H1 (cell line): ENCODE results near the gene CROCC2.

ENCODE experiments used
- CEBPB ChIP-seq: IDR thresholded peaks from 2 replicates; pipeline ENCODE4 v1.6.1; 2012; ENCODE audit warnings: low read depth, low read length
- EP300 ChIP-seq, 2 experiments: IDR thresholded peaks; 1 replicate in 1 of 2; 2 replicates in 1 of 2; pipeline ENCODE4 v1.6.1; 2011 to 2012; ENCODE audit warnings: low read depth in 2 of 2, low read length in 2 of 2, mild to moderate bottlenecking in 2 of 2, borderline replicate concordance in 1 of 2, inconsistent platforms in 1 of 2, moderate library complexity in 1 of 2
- FOSL1 ChIP-seq: IDR thresholded peaks from 2 replicates; pipeline ENCODE4 v1.6.1; 2011; ENCODE audit warnings: mild to moderate bottlenecking, low read depth, low read length, moderate library complexity; ENCODE audit not compliant: insufficient read depth
- POLR2A ChIP-seq, 2 experiments: IDR thresholded peaks; 1 replicate in 1 of 2; 2 replicates in 1 of 2; pipeline ENCODE4 v1.6.1; 2011; ENCODE audit warnings: low read depth in 2 of 2, low read length in 2 of 2, mild to moderate bottlenecking in 2 of 2; ENCODE audit errors: control extremely low read depth in 1 of 2
- POLR2AphosphoS5 ChIP-seq: IDR thresholded peaks from 2 replicates; pipeline ENCODE4 v1.6.1; 2011; ENCODE audit warnings: low read depth, low read length
- RAD21 ChIP-seq, 2 experiments: IDR thresholded peaks in 1 of 2; conservative IDR thresholded peaks in 1 of 2; 2 replicates each; pipeline ENCODE4 v1.6.1; 2011; ENCODE audit warnings: low read depth in 2 of 2, low read length in 2 of 2, improper control_type of control experiment in 1 of 2, inconsistent platforms in 1 of 2, mild to moderate bottlenecking in 1 of 2, moderate library complexity in 1 of 2
- TAF1 ChIP-seq: IDR thresholded peaks from 2 replicates; pipeline ENCODE4 v1.6.1; 2011; ENCODE audit warnings: mild to moderate bottlenecking, low read depth, low read length
- TF ChIP-seq, protein P1 (sequence below), 3 experiments: IDR thresholded peaks; 1 replicate in 2 of 3; 2 replicates in 1 of 3; pipeline versions ENCODE4 v1.5.1 to v1.6.1; 2011; ENCODE audit warnings: low read length in 3 of 3, mild to moderate bottlenecking in 3 of 3, inconsistent platforms in 2 of 3, low read depth in 1 of 3, moderate library complexity in 1 of 3; ENCODE audit not compliant: insufficient read depth in 1 of 3; ENCODE audit errors: control extremely low read depth in 1 of 3
- TF ChIP-seq, protein P2 (sequence below): IDR thresholded peaks from 2 replicates; pipeline ENCODE4 v1.6.1; 2011; ENCODE audit warnings: low read depth, mild to moderate bottlenecking, low read length; ENCODE audit not compliant: insufficient read depth

DNA sequence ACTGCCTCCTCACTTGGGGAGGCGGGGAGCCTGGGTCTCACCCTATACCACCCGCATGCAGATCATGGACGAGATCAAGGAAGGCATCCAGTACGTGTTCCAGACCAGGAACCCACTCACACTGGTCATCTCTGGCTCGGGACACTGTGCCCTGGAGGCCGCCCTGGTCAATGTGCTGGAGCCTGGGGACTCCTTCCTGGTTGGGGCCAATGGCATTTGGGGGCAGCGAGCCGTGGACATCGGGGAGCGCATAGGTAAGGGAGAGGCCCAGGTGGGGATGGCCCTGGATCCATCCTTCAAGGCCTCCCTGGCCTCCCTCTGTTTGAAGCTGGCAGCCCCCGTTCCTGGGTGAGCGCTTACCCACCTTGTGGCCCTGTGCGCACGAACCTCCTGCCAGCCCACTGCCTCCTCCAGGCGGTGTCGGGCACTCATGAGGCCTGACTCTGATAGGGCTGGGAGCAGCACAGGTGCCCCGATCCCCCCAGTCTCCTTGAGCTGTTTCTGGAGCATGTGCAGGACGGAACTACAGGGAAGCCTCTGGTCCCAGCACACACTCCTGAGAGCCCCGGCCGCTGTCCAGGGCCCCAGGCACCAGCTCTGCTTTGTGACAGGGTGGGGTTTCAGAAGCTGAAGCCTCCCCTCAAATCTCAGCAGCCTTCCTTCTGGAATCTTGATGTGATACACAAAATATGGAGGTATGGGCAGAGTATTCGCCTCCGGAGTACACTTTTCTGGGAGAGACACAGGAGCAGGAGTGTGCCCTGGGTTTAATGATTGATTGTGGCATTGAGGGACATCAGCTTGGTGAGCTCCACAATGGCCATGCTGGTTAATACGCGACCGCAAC, 36.8 kb upstream of the CROCC2 start:
- TF ChIP-seq, protein P1, sequence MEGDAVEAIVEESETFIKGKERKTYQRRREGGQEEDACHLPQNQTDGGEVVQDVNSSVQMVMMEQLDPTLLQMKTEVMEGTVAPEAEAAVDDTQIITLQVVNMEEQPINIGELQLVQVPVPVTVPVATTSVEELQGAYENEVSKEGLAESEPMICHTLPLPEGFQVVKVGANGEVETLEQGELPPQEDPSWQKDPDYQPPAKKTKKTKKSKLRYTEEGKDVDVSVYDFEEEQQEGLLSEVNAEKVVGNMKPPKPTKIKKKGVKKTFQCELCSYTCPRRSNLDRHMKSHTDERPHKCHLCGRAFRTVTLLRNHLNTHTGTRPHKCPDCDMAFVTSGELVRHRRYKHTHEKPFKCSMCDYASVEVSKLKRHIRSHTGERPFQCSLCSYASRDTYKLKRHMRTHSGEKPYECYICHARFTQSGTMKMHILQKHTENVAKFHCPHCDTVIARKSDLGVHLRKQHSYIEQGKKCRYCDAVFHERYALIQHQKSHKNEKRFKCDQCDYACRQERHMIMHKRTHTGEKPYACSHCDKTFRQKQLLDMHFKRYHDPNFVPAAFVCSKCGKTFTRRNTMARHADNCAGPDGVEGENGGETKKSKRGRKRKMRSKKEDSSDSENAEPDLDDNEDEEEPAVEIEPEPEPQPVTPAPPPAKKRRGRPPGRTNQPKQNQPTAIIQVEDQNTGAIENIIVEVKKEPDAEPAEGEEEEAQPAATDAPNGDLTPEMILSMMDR (IDR thresholded peaks at IDR 0.05; ENCODE audit: control extremely low read depth in 1 of 3, insufficient read depth in 1 of 3, low read depth in 1 of 3, low read length in 3 of 3), result no peak
- TF ChIP-seq EP300 (IDR thresholded peaks at IDR 0.05; ENCODE audit: borderline replicate concordance in 1 of 2, low read depth in 2 of 2, low read length in 2 of 2), result no peak
- TF ChIP-seq TAF1, result no peak
- no peak for TF ChIP-seq CEBPB
- no peak for TF ChIP-seq RAD21 (IDR thresholded peaks at IDR 0.05 in 1 of 2, conservative IDR thresholded peaks at IDR 0.05 in 1 of 2; ENCODE audit: low read depth in 2 of 2, low read length in 2 of 2)
- TF ChIP-seq, protein P2, sequence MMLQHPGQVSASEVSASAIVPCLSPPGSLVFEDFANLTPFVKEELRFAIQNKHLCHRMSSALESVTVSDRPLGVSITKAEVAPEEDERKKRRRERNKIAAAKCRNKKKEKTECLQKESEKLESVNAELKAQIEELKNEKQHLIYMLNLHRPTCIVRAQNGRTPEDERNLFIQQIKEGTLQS, result no peak
- no peak for TF ChIP-seq FOSL1
- TF ChIP-seq POLR2AphosphoS5, result no peak
- TF ChIP-seq POLR2A (IDR thresholded peaks at IDR 0.05; ENCODE audit: control extremely low read depth in 1 of 2, low read depth in 2 of 2, low read length in 2 of 2), result no peak
